GM21576 (cell line): ENCODE measurements around the gene NHLH2.

ENCODE experiments used
- ATAC-seq: cut with Tn5 transposase; IDR thresholded peaks from one replicate; pipeline ENCODE4 v1.9.1; 2021; ENCODE audit warnings: mild to moderate bottlenecking, moderate library complexity; ENCODE audit not compliant: unreplicated experiment

The NHLH2 gene

GRCh38 chr1:115838431-115839028, 2.4 kb downstream of the NHLH2 start:
- no peak for ATAC-seq

DNA sequence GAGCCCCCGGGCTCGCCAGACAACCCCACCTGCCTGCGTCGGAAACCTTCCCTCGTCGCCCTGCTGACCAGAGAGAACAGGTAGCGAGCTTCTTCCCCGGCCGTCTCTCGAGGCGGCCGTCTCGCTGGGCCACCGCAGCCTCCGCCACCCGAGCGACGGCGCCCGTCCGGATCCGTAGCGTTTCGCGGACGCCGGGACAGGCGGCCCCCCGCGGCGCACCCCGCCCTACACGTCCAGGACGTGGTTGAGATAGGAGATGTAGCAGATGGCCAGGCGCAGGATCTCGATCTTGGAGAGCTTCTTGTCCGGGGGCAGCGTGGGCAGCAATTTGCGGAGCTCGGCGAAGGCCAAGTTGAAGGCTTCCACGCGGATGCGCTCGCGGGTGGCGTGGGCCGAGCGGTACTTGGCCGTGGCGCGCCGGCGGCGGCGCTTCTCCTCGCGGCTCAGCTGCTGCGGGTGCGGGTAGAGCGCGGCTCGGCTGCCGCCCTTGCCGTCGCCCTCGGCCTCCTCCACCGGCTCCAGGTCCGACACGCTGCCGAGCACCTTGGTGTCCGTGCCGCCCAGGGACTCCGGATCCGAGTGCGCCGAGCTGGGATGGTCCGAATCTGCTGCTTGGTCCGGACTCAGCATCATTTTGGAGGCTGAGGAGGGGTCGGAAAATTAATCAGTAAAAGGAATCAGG, 3.0 kb downstream of the NHLH2 start:
- ATAC-seq, result no peak

DNA sequence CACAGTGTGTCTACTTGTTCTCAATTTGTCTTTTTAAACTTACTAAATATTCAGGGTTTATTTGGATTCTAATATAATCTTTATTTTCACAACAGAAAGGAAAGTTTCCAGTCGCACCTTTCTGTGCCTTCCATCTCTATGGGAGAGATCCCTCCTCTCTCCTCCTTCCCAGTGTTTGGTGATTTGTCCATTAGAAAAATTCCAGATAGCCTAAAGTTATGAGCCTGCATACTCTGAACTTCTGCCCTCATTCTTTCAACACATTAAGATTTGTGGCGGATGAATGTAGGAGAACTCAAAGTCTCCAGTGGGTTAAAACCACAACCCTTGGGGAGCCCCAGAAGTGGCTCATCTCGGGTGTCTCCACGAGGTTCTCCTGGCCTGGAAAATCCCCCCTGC, 3.6 kb downstream of the NHLH2 start:
- ATAC-seq, result no peak

GRCh38 chr1:115833856-115834255, 7.1 kb downstream of the NHLH2 start:
- ATAC-seq, result no peak

- ATAC-seq, result no peak
These were observed 8.3 kb downstream of the NHLH2 start for GRCh38 chr1:115832651-115833050.

- ATAC-seq, result no peak
These were observed 10.0 kb downstream of the NHLH2 start for GRCh38 chr1:115830963-115831362.

- no peak for ATAC-seq
These were observed 11.0 kb downstream of the NHLH2 start for GRCh38 chr1:115829947-115830346.

DNA sequence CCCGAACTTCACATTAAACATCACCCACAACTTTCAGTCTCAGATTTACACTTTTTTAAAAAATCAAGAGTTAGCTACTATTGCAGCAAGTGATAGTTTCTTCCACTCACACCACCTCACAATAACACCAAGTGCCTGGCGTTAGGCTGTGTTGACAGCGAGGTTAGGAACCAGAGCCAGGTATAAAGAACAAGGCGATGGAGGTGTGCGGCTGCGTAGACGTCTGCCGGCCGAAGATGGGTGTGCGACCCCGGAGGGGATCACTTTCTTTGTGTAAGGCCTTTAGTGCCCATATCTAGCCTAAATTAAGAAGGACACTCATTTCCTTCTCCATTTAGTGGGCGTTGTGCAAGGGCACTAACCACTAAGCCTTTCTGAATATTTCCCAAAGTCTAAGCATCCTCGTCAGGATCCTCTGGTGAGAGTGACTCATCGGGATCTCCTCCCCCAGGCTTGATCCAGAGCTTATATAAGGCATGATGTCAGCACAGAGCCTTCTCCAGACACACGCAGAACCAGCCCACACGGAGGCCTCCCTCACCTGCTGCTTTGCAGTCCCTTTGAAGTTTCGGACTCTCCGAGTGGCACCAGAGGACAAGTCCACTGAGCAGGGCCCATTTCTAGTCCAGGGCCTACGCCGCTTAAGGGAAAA, 11.8 kb downstream of the NHLH2 start:
- ATAC-seq, result no peak

GRCh38 chr1:115828101-115829022, 12.6 kb downstream of the NHLH2 start:
- no peak for ATAC-seq

DNA sequence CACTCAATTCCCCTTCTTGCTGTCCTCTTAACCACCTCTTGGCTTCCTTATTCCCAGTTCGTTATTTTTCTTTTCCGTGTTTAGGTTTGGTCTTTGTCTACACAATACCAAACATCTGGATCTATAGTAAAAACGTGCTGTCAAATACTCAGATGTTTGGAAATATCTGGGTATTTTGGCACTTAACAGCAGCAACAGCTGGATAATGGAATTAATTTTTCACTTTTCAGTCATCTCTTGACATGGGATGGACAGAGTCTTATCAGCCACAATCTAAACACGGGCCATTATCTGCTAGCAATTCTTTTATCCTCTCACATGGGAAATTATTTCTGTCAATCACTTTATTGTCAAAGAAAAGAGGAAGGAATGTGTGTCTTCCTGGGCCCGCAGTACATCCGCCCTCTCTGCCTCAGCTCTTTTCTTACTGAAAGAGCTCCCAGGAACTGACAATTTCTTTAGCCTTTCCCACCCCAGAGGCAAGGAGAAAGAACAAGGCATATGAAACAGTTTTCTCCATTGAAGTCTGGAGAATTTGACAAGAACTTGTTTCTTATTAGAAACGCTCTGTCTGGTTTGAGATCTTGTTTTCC, 13.4 kb downstream of the NHLH2 start:
- no peak for ATAC-seq

DNA sequence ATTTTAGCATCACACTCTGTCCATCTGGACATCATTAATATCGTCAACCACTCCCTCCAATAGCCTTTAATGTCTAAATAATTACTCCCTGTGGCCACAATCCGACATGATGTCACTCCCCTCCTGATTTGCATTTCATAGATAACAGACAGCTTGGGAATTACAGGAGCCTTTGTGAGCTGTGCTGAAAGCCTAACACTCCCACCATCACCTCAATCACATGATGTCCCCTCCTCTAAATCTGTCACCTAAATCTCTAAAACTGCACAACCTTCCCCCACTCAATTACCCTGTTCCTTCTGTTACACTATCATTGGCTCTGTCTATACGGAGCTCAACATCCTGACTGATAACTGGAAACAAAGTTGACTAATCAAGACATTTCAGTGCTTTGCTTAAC, 14.3 kb downstream of the NHLH2 start:
- no peak for ATAC-seq

GRCh38 chr1:115822117-115822516, 18.8 kb downstream of the NHLH2 start:
- no peak for ATAC-seq

GRCh38 chr1:115815694-115816093, 25.2 kb downstream of the NHLH2 start:
- ATAC-seq, result no peak

- no peak for ATAC-seq
These were observed 26.1 kb downstream of the NHLH2 start for GRCh38 chr1:115814685-115815398.

- ATAC-seq, result no peak
These were observed 27.2 kb downstream of the NHLH2 start for GRCh38 chr1:115813727-115814126.

GRCh38 chr1:115811140-115811828, 29.6 kb downstream of the NHLH2 start:
- no peak for ATAC-seq

- ATAC-seq, result no peak
These were observed 30.3 kb downstream of the NHLH2 start for GRCh38 chr1:115810609-115811008.

DNA sequence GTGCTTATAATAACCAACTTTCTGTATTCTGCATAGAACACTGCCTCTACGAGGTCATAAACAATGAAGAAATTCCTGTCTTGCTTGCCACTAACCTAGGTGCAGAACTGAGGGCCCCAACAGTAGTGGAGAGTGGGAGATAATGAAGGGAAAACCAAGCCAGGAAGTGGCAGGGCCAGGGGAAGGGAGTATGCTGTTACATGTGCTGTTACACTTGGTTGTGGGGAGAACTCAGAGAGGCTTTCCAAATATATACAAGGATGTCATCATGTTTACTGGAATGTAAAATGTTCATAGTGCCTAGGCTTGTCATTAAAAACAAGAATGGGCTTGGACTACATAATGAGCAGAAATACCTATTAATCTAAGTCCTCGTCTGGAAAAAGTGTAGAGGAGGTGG, 31.1 kb downstream of the NHLH2 start:
- no peak for ATAC-seq

DNA sequence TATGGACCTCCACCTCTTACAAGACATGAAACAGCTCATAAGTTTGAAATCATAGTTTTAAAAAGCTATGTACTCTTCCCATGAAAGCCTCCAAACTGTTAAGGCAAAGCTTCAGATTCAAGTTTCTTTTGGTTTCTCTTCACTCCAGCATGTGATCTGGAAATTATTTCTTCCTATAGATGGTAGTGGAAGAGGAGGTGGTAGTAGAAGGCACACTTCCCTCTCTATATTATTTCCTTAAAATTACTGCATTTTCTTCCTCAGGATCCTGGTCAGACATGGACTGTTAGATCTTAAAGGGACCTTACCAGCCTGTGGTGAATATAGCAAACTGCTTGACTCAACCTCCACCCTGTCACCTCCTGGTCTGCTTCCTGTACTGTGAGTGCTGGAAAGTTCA, 31.9 kb downstream of the NHLH2 start:
- ATAC-seq, result no peak

- ATAC-seq, result no peak
These were observed 33.2 kb downstream of the NHLH2 start for GRCh38 chr1:115807723-115808122.
